Fibroblast of pulmonary artery (primary cell): ENCODE data around the gene CDS2.

Source experiments
- DNase-seq: peaks from one replicate; pipeline ENCODE4 v3.0.0-alpha.2; 2010; ENCODE audit warnings: low read depth
- H3K4me3 ChIP-seq: replicated peaks from 2 replicates; pipeline ENCODE4 v1.5.1; 2011; ENCODE audit warnings: low read depth, mild to moderate bottlenecking, control low read depth, low read length, moderate library complexity
- TF ChIP-seq, protein P1 (sequence below): IDR thresholded peaks from 2 replicates; pipeline ENCODE4 v1.5.1; 2011; ENCODE audit warnings: mild to moderate bottlenecking, control low read depth, low read length, inconsistent platforms; ENCODE audit errors: missing control alignments

The CDS2 gene

DNA sequence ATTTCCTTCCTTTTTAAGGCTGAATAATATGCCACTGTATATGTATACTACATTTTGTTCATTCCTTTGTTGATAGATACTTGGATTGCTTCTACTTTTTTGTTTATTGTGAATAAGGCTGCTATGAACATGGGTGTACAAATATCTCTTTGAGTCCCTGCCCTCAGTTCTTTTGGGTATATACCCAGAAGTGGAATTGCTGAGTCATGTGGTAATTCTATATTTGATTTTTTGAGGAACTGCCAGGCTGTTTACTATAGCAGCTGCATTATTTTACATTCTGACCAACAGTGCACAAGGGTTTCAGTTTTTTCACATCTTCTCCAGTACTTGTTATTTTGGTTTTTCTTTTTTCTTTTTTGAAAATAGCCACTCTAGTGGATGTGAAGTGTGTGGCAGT is 34.1 kb downstream of the CDS2 start:
- H3K4me3 ChIP-seq = no peak overlapping the region
- no peak for DNase-seq
- TF ChIP-seq, protein P1, sequence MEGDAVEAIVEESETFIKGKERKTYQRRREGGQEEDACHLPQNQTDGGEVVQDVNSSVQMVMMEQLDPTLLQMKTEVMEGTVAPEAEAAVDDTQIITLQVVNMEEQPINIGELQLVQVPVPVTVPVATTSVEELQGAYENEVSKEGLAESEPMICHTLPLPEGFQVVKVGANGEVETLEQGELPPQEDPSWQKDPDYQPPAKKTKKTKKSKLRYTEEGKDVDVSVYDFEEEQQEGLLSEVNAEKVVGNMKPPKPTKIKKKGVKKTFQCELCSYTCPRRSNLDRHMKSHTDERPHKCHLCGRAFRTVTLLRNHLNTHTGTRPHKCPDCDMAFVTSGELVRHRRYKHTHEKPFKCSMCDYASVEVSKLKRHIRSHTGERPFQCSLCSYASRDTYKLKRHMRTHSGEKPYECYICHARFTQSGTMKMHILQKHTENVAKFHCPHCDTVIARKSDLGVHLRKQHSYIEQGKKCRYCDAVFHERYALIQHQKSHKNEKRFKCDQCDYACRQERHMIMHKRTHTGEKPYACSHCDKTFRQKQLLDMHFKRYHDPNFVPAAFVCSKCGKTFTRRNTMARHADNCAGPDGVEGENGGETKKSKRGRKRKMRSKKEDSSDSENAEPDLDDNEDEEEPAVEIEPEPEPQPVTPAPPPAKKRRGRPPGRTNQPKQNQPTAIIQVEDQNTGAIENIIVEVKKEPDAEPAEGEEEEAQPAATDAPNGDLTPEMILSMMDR = no peak

DNA sequence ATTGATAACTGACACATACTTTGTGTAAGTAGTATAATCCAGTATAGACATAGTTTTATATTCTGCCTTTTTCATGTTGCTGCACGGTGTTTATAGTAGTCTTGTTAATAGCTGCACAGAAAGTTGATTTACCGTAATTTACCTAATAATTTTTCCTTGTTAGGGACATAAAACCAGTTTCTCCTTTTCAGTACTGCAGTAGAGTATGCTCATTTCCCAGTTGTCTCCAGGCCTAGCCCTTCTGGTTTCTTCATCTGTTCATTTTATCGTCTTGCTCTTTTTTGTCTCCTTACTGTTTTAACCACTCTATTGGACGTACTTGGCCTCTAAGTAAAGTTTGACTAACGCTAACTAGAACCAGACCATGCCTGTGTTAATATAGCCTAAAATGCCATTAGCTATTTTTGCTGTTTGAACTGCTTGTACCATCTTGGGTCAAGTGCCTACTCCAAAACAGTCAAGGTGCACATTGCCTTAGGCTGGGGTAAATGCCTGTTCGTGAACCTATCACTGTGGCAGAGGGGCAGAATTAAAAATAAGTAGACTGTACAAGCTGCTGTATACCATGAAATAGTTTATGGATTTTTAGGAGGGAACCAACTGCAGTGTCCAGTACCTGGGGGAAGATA is 34.8 kb downstream of the CDS2 start:
- DNase-seq = no peak
- no peak overlapping the region for H3K4me3 ChIP-seq
- TF ChIP-seq, protein P1 = no peak

DNA sequence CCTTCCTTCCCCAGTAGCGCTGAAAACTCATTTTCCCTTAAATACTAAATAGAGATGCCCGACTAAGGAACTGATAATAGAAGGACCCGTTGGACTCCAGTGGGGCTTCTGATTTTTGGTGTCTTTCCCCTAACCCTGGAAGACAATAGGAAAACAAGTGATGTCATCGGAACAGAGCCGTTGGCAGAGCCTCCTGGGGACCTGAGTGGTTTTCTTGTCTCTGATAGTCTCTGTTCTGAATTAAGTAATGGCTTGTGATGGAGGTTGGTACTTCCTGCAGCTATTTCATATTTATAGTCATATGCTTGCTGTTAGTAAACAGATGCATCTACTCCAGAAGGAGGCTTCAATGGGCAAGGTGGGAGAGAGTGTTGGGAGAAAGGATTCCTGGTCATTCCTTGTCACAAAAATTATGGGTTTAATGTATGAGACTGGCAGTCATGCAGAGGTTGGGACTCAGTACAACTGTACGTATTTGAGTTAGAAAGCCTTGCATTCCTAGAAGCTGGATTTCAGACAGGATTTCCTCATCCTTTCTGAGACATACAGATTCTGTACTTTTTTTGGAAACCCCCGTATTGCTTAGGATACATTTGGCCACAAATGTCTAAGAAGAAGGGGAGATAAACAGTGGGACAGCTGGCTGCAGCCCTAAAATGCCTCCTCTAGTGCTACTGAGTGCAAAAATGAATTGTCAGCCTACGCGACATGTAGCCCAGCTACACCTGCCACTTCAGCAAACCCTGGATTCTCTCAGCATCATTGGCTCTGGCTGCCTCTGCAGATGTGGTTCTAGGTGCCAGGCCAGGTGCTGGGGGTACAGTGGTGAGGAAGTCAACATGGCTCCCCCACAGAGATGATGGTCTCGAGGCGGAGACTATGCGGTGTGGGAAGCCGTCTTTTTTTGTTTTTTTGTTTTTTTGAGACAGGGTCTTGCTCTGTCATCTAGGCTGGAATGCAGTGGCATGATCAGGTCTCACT is 38.1 kb downstream of the CDS2 start:
- H3K4me3 ChIP-seq = no peak overlapping the region
- no peak for DNase-seq
- TF ChIP-seq, protein P1 = no peak

DNA sequence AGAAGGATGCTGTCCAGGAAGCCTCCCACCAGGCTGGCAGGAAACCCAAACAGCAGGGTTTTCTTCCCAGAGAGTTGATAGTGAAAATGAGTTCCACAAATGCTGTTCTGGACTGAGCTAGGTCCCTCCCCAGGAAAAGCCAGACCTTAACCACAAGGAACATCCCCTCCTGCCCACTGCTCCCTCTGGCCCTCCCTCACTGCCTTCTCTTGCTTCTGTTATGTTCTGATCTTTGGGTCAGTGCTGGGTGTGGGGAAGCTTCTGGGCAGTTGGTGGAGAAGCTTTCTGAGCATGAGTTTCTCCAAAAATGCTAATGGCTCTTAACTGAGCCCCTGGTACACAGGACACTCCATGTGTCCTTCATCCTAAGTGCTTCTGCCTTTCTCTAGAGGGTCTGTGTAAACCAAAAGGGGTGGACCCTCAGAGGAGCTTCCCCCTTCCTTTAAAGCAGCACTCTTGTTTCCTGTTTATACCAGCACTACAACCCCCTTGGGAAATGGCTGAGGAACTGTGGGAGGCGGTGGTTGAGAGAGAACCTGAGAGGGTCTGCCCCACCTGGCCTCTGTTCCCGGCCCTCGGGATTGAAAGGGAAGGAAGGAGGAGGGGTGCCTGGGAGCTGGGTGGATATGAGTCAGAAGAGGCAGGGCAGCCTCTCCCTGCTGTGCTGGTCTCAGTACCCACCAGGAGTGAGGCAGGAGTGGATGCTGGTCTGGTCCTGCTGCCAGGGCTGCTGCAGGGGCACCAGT is 42.0 kb downstream of the CDS2 start:
- H3K4me3 ChIP-seq = no peak overlapping the region
- TF ChIP-seq, protein P1 = no peak
- peak; percentile 52 for DNase-seq

DNA sequence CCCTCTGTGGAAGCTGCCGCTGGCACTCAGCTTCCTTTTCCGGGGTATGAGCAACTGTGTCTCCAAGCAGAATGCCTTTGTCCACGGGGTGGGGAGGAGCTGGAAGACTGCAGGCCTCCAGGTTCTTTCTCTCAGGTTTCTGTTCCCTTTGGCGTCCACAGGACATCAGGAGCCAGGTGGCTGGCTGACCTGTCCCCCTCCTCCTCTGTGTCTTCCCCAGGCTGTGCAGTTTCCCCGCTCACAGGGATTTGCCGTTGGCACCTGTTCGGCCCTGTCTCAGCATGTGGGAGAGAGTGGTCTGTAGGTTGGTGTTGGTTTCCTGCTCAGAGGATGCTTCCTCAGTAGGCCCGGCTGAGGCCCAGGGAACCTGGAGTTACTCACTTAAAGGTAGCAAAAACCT is 43.5 kb downstream of the CDS2 start:
- no peak overlapping the region for H3K4me3 ChIP-seq
- TF ChIP-seq, protein P1 = no peak
- no peak for DNase-seq

DNA sequence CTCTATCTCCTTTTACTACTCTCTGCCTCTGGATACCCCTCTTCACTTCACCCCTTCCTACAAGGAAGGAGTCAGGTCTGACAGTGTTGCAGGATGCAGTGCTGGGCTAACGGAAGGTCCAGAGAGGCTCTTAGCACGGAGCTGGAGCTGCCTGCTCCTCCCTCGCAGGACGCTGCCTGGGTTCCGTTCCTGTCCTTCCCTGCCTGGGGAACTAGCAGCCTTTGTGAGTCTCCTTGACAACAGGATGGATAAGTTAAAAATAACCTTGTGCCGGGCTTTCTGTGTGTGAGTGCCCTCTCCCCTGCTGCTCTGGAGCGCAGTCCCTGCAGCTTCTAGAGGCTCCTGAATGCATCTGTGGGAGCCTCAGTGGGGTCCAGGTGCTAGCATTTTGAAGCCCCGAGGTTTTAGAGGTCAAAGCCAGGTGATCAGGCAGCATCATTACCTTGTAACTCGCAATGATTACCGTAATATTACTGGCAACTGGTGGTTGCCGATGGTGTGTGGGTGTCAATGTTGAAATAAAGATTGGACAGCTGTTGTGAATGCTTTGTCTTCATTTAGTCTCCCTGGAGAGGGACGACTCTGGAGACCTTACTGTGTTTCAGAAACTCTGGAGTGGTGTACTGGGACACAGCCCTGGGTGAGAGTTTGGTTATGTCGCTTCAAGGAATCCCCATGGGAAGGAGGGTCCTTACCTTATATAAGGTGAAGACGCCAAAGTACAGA is 44.4 kb downstream of the CDS2 start:
- DNase-seq = no peak
- TF ChIP-seq, protein P1 = no peak
- no peak overlapping the region for H3K4me3 ChIP-seq
